HG02981 (cell line): ENCODE results near the gene GIMAP6.
"Not testable (repeated sequence)": the region's sequence is repeated elsewhere in the genome, so short reads cannot be mapped to it uniquely, and the experiment has no call there.

Source experiments
- ATAC-seq: cut with Tn5 transposase; IDR thresholded peaks from one replicate; pipeline ENCODE4 v1.9.1; 2021; ENCODE audit warnings: mild to moderate bottlenecking, moderate library complexity; ENCODE audit not compliant: unreplicated experiment

Gene GIMAP6

DNA sequence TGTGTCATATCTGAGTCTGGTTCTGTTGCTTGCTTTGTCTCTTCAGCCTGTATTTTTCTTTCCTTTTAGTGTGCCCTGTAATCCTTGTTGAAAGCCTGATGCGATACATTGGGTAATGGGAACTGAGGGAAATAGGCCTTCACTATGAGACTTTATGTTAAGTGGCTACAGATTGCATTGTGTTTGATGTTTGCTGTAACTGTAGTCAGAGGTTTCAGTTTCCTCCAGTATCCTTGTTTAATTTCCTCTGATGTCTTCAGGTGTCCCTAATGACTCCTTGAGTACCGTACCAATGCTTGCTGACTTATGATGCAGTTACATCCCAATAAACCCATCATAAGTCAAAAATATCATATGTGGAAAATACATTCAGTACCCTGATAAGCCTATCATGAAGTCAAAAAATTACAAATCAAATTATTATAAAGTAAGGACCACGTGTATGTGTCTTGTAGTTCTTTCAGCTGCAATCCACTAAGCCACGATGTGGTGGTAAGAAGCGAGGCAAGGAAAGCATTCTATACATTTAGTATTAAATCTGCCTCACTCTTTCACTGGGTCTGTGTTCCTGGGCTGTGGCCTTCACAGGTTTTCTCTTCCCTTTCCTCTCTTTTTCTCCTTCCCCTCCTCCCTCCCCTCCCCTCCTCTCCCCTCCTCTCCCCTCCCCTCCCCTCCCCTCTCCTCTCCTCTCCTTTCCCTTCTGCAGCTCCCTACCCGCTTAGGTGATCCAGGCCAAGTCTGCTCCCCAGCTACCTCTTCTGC is 13.3 kb upstream of the GIMAP6 start:
- ATAC-seq: no peak

GRCh38 chr7:150642926-150643325 is 10.7 kb upstream of the GIMAP6 start:
- ATAC-seq: no peak

DNA sequence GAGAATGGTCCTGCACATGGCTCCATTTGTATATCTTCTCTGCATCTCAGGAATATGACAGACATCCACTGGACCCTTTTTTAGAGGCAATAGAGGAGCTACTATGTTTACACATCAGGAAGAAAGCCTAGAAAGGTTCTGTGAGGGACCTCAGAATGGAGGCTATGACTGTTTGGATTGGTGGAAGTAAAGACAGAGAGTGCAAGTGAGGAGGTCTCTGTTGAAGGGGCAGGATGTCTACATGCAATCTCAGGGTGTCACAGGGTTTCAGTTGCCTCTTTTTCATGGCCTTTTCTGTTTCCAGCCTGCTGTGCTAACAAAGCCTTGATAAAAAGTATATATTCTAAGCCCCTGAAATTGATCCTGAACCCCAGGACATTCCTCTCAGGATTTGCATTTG is 9.7 kb upstream of the GIMAP6 start:
- ATAC-seq: no peak

GRCh38 chr7:150633926-150634325 is 1.7 kb upstream of the GIMAP6 start:
- no peak for ATAC-seq

DNA sequence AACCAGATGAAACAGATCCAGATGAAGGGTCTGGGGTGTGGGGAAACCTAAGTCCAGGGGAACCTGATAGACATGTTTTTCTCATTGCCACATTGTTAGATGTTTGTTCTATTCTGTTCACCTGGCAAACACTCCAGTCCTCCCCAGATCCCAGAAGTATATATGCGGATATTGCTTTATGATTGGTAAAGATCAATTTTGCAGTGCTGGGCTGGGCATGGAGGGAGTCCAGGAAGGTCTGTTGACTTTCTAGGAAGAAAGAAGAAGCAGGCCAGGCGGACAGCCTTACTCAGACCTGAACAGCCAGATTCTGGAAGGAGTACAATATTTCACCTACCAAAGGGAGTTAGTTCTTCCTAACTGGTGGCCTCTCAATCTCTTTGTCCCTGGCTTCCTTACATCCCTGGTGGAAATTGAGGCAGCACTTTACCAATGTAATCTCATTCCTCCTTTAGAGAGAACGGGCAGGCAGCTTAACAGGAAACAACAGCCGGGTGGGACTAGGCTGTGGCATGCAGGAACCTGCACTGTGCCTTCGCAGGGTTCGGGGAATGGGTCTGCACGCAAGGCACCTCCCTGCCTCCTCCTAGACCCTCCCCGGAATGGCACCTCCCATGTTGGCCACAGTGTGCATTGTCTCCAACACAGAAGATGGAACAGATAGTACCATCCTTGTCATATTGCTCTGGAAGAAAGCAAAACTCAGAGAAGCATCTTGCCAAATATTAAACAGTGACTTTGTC is 930 bp downstream of the GIMAP6 start:
- no peak for ATAC-seq

DNA sequence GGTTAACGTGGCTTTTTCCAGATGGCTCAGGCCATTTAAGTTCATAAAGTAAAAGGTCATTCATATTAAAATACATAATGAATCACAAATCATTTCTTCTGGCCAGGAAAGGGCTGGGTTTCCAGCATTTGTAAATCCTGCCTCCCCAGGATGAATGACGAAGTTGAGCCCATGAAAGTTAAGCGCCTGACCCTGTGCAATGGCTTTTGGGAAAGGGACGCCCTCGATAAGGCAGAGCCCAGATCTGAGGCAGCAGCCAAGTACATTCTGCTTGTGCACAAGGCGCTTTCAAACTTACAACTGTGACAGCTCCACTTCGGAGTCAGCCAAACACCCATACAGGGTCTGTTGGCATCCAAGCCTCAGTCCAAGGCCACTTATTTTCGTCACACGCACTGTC is 2.8 kb downstream of the GIMAP6 start:
- ATAC-seq: no peak

DNA sequence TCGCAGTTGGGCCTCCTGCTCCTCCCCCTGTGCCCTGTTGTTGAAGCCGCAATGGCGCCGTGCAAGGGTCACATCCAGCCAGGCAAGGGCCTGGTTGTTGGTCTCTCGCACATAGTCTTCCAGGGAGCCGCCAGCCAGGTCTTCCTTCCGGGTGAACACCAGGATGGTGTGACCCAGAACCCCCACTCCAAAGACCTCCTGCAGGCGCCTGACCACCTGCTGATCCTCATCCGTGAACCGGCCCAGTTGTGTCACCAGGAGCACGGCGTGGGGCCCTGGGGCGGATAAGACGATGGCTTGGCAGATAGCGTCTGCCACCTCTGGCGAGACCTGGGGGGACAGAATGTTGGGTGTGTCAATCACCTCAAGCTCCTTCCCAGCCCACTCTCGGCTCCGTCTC is 4.2 kb downstream of the GIMAP6 start:
- no peak for ATAC-seq

GRCh38 chr7:150626696-150627095 is 5.5 kb downstream of the GIMAP6 start:
- no peak for ATAC-seq

- ATAC-seq: no peak
Measured at GRCh38 chr7:150621376-150621775, 10.8 kb downstream of the GIMAP6 start.

- no peak for ATAC-seq
Measured at GRCh38 chr7:150620617-150621371, 11.4 kb downstream of the GIMAP6 start.

DNA sequence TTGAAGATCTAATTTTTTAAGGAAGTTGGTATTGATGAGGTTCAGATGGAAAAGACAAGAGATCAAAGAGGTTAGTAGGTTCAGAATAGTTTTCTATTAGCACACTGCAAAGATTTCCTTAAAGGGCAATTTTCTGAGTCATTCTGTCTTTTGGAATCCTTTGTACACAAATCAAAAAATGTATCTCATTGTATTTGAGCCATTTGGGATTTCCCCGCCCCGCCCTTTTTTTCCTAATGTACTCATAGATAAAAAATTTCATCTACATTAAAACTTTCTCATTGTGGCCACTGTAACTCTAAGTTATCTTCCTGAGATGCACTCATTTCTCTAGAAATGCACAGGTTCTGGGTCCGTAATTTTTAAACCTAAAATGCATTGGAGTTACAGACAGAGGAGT is 12.1 kb downstream of the GIMAP6 start:
- no peak for ATAC-seq

DNA sequence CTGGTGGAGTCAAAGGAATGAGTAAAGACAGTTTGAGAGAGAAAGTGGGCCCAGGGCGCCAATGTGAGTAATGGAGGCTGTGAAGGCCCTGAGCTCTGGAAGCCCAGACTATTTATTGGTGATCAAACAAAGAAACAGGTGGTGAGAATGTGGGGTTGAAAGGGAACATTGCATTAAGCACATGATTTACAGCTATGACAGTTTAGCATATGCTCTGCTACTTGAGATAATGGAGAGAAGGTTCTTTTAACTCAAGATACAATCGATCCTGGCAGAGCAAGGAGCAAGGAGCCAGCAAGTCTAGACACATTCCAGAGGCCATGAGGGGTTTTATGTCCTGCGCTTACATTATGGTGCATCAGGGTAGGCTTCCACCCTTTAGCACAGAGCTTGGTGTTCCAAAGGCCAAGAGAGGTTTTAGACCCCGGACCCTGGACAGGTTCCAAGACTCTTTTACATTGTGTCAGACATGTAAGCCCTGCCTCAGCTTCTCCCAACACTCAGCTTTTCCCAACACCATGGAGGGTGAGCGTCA is 16.9 kb downstream of the GIMAP6 start:
- not testable (repeated sequence) for ATAC-seq

DNA sequence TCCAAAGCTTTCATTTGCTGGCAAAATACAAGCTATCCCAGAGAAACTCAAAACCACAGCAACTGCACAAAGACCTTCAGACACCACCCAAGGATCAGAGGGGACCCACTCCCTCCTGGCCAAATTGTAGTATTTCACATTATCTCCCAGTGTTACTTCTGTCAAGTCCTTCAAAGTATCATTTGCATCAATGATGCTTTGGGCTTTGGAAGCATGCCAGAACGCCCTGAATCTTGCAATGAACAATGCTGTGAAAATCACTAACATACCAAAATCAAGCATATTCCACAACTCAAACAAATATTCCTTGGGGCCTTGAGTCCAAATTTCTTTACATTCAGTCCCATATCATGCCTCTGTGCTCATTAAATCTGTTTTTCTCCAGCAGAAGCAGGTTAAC is 17.8 kb downstream of the GIMAP6 start:
- not testable (repeated sequence) for ATAC-seq

DNA sequence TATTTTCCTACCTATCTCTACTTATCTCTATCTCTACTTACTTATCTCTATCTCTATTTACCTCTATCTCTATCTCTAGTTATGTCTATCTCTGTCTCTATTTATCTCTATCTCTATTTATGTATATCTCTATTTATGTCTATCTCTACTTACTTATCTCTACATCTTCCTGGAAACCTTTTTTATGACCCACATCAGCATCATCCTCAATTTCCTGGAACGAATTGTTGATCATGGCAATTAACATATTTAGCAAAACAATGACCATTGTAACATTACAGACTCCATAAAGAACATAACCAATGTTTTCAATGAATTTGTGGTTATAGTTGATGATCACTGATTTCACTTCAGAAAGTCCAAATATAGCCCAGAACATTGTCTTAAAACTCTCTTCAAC is 18.3 kb downstream of the GIMAP6 start:
- no peak for ATAC-seq

DNA sequence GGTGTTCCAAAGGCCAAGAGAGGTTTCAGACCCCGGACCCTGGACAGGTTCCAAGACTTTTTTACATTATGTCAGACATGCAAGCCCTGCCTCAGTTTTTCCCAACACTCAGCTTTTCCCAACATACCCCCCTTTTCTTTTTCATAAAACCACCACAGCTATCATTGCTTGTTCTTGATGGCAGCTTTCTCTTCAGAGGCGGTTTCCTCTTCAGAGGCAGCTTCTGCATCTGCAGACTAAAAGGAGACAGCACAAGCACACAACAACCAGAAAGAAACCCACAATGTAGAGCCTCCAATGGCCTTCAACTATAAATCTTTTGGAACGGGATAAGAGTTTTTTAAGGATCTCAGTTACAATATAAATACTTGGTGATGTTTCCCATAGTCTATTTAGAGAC is 19.3 kb downstream of the GIMAP6 start:
- no peak for ATAC-seq

- no peak for ATAC-seq
Measured at GRCh38 chr7:150610233-150610632, 22.0 kb downstream of the GIMAP6 start.

GRCh38 chr7:150603600-150603999 is 28.6 kb downstream of the GIMAP6 start:
- ATAC-seq: not testable (repeated sequence)

DNA sequence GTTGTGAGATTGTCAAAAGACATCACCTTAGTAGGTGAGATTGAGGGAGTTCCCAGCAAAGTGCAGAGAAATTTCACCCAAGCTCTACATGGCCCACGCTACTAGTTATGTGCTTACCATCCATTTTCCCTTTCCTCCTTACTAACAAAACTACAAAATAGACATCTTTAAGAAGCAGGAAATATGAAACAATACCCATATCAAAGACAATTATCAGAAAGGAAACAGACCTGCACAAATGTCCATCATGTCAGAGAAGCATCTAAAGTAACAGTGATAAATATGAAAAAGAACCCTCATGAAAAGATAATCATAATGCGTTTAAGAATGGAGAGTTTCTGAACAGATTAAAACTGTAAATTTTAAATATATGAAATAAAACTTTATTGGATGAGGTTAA is 36.8 kb downstream of the GIMAP6 start:
- ATAC-seq: no peak

DNA sequence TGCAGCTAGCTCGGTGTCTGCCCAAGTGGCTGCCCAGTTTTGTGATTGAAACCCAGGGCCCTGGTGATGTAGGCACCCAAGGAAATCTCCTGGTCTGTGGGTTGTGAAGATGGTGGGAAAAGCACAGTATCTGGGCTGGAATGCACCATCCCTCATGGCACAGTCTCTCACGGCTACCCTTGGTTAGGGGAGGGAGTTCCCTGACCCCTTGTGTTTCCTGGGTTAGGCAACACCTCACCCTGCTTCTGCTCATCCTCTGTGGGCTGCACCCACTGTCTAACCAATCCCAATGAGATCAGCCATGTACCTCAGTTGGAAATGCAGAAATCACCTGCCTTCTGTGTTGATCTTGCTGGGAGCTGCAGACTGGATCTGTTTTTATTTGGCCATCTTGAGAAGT is 37.4 kb downstream of the GIMAP6 start:
- ATAC-seq: no peak

DNA sequence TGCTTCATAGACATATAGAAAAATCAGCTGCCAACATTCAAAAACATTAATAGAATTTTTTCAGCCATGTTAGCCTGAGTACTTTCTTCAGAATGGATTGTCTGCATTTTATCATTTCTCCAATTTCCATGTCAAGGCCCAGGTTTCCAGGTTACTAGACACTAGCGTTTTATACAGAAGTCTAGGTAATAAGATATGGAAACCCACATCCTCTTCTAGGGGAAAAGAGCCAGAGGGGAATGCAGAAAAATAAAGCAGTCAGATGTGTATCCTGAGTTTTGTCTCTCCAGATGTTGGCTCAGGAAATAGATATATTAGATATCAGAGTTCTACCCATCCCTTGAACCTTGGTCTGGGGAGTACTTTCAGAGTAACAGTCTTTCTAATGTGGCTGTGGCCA is 44.6 kb downstream of the GIMAP6 start:
- ATAC-seq: no peak

GRCh38 chr7:150586785-150587152 is 45.4 kb downstream of the GIMAP6 start:
- no peak for ATAC-seq
